ENCODE results near the gene HTR3B. TPM values are rescaled to one million over a fixed set of nuclear protein-coding genes. Genes with fewer than 3 reads are reported as not detected.

HTR3B gene
- total RNA-seq, 1 donor = not detected

DNA sequence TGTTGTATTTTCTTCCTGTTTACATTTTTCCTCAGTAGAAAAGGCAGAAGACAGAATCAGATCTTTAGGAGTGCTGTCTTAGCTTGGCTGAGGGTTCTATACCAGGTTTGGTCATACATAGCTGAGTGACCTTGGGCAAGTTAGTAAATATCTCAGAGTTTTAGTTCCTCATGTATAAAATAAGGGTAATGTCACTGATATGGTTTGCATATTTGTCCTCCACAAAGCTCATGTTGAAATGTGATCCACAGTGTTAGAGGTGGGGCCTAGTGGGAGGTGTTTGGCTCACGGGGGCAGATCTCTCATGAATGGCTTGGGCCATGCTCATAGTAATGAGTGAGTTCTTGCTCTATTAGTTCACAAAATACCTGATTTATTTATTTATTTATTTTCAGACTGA, 62.8 kb downstream of the HTR3B start:
- no peaks in the 10 kb centered on the region for H3K27me3 ChIP-seq (ENCODE audit: insufficient read depth, low read length)
- H3K4me3 ChIP-seq (ENCODE audit: insufficient read depth, low read length) = no peak overlapping the region
- no peak overlapping the region for H3K27ac ChIP-seq (ENCODE audit: low read depth, low read length)
- H3K79me2 ChIP-seq (ENCODE audit: insufficient read depth, low read length) = no peaks in the 10 kb centered on the region
- no peak for DNase-seq (ENCODE audit: insufficient read length, low spot score, missing footprints)
- no peaks in the 10 kb centered on the region for H4K20me1 ChIP-seq (ENCODE audit: insufficient read depth, low read length)
- H3K4me2 ChIP-seq (ENCODE audit: insufficient read depth, low read length) = no peak overlapping the region
- H2AFZ ChIP-seq (ENCODE audit: low read length) = no peak overlapping the region
- TF ChIP-seq, protein P1, sequence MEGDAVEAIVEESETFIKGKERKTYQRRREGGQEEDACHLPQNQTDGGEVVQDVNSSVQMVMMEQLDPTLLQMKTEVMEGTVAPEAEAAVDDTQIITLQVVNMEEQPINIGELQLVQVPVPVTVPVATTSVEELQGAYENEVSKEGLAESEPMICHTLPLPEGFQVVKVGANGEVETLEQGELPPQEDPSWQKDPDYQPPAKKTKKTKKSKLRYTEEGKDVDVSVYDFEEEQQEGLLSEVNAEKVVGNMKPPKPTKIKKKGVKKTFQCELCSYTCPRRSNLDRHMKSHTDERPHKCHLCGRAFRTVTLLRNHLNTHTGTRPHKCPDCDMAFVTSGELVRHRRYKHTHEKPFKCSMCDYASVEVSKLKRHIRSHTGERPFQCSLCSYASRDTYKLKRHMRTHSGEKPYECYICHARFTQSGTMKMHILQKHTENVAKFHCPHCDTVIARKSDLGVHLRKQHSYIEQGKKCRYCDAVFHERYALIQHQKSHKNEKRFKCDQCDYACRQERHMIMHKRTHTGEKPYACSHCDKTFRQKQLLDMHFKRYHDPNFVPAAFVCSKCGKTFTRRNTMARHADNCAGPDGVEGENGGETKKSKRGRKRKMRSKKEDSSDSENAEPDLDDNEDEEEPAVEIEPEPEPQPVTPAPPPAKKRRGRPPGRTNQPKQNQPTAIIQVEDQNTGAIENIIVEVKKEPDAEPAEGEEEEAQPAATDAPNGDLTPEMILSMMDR (IDR thresholded peaks at IDR 0.05; ENCODE audit: extremely low read depth, low read depth, low read length) = no peak
- no peaks in the 10 kb centered on the region for H3K9me3 ChIP-seq (ENCODE audit: low read depth, low read length)
- no peaks in the 10 kb centered on the region for H3K4me1 ChIP-seq (ENCODE audit: insufficient read depth, low read length)
- no peaks in the 10 kb centered on the region for H3K36me3 ChIP-seq (ENCODE audit: insufficient read depth, low read length)

DNA sequence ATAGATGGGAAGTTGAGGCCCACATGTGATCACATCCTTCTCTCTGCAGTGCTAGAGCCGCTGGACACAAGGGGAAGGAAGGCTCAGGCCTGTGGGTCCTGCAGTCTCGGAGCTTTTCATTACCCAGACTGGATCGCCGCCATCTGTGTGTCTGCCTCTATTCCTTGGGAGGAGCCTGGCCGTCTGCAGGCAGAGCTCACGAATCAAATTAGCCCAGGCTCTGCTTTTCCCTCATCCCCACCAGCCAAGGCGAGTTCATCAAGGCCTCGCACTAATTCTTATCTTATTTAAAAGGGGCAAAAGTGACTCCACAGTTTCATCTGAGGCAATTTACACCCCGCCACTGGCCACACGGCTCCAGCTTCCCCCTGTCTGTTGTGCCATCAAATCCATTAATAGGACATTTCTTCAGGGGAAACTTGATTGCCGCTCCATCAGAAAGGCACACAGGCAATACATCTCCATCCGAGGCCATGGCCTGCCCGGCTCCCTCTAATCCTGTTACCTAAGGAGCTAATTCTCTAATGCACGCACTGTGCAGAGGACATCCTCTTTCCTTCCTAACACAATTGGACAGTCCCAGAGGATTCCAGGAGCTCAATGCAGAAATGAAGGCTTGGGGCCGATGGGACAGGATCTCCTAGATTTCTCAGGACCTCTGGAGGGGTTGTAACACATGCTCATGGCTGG, 67.1 kb downstream of the HTR3B start:
- Histone ChIP-seq H3K36me3 (ENCODE audit: insufficient read depth, low read length) (no peaks in the 10 kb centered on the region), H3K9me3 (ENCODE audit: low read depth, low read length) (no peaks in the 10 kb centered on the region)

GRCh38 chr11:113974741-113975470, 70.3 kb downstream of the HTR3B start, which contains the start of gene HTR3A:
TSS of gene HTR3A (plus strand) at chr11:113975108. CDS start at chr11:113975326, 218 bp downstream.
- H3K4me3 ChIP-seq (ENCODE audit: insufficient read depth, low read length) = no peak within 1 kb of the TSS
- TF ChIP-seq, protein P1 (IDR thresholded peaks at IDR 0.05; ENCODE audit: extremely low read depth, low read depth, low read length) = no peak
- no peaks in the 10 kb centered on the region for H3K27me3 ChIP-seq (ENCODE audit: insufficient read depth, low read length)
- no peaks in the 10 kb centered on the region for H3K36me3 ChIP-seq (ENCODE audit: insufficient read depth, low read length)
- no peaks in the 10 kb centered on the region for H3K79me2 ChIP-seq (ENCODE audit: insufficient read depth, low read length)
- no peak within 1 kb of the TSS for H2AFZ ChIP-seq (ENCODE audit: low read length)
- no peaks in the 10 kb centered on the region for H3K4me1 ChIP-seq (ENCODE audit: insufficient read depth, low read length)
- no peaks in the 10 kb centered on the region for H4K20me1 ChIP-seq (ENCODE audit: insufficient read depth, low read length)
- no peak within 1 kb of the TSS for H3K27ac ChIP-seq (ENCODE audit: low read depth, low read length)
- H3K4me2 ChIP-seq (ENCODE audit: insufficient read depth, low read length) = no peak within 1 kb of the TSS
- no peak for DNase-seq (ENCODE audit: insufficient read length, low spot score, missing footprints)
- no peaks in the 10 kb centered on the region for H3K9me3 ChIP-seq (ENCODE audit: low read depth, low read length)

More for the DNA sequence above, 67.1 kb downstream of the HTR3B start:
- Histone ChIP-seq H3K4me1 (ENCODE audit: insufficient read depth, low read length) (no peaks in the 10 kb centered on the region), H3K27me3 (ENCODE audit: insufficient read depth, low read length) (no peaks in the 10 kb centered on the region), H3K4me2 (ENCODE audit: insufficient read depth, low read length) (no peak overlapping the region), H4K20me1 (ENCODE audit: insufficient read depth, low read length) (no peaks in the 10 kb centered on the region), H2AFZ (ENCODE audit: low read length) (no peak overlapping the region), H3K27ac (ENCODE audit: low read depth, low read length) (no peak overlapping the region), H3K4me3 (ENCODE audit: insufficient read depth, low read length) (no peak overlapping the region), H3K79me2 (ENCODE audit: insufficient read depth, low read length) (no peaks in the 10 kb centered on the region)
- TF ChIP-seq, protein P1 (IDR thresholded peaks at IDR 0.05; ENCODE audit: extremely low read depth, low read depth, low read length) = no peak
- DNase-seq (ENCODE audit: insufficient read length, low spot score, missing footprints) = no peak

DNA sequence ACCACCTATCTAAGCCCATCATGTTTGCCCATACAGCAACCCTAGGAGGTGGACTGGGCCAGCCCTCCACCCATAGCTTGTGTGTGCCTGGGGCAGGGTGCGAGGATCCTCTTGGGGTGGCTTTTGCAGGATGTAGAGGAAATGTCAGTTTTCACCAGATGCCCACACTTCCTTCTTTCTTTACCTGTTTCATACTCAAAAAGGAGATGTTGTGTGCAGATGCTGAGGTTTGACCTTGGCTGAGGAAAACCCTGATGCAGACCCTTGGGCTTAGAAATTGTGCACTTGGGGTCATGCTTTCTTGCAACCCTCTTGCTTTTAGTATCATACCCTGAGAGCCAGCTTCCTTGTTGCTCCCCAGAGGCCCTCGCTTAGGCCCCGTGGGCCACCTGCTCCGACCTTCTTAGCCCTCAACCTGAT, 72.5 kb downstream of the HTR3B start:
- no peaks in the 10 kb centered on the region for H3K9me3 ChIP-seq (ENCODE audit: low read depth, low read length)
- no peaks in the 10 kb centered on the region for H3K79me2 ChIP-seq (ENCODE audit: insufficient read depth, low read length)
- no peak overlapping the region for H3K4me2 ChIP-seq (ENCODE audit: insufficient read depth, low read length)
- no peaks in the 10 kb centered on the region for H4K20me1 ChIP-seq (ENCODE audit: insufficient read depth, low read length)
- no peak overlapping the region for H2AFZ ChIP-seq (ENCODE audit: low read length)
- H3K27ac ChIP-seq (ENCODE audit: low read depth, low read length) = no peak overlapping the region
- H3K4me1 ChIP-seq (ENCODE audit: insufficient read depth, low read length) = no peaks in the 10 kb centered on the region
- no peak overlapping the region for H3K4me3 ChIP-seq (ENCODE audit: insufficient read depth, low read length)
- no peak for DNase-seq (ENCODE audit: insufficient read length, low spot score, missing footprints)
- no peaks in the 10 kb centered on the region for H3K27me3 ChIP-seq (ENCODE audit: insufficient read depth, low read length)
- H3K36me3 ChIP-seq (ENCODE audit: insufficient read depth, low read length) = no peaks in the 10 kb centered on the region
- TF ChIP-seq, protein P1 (IDR thresholded peaks at IDR 0.05; ENCODE audit: extremely low read depth, low read depth, low read length) = no peak

All from osteoblast (primary cell).